ENCODE measurements around the gene DNMT3A.

DNMT3A gene

GRCh38 chr2:25257032-25257552 lies 84.6 kb downstream of the DNMT3A start:
- no peak for DNase-seq (ENCODE audit: low spot score)

- DNase-seq (ENCODE audit: low spot score), result no peak
These were observed 85.2 kb downstream of the DNMT3A start for GRCh38 chr2:25256488-25256875.

GRCh38 chr2:25255745-25256487 lies 85.8 kb downstream of the DNMT3A start:
- no peak for DNase-seq (ENCODE audit: low spot score)

- DNase-seq (ENCODE audit: low spot score), result no peak
These were observed 86.8 kb downstream of the DNMT3A start for GRCh38 chr2:25254961-25255360.

- DNase-seq (ENCODE audit: low spot score), result no peak
These were observed 88.5 kb downstream of the DNMT3A start for GRCh38 chr2:25253153-25253626.

GRCh38 chr2:25252291-25253152 lies 89.2 kb downstream of the DNMT3A start:
- DNase-seq (ENCODE audit: low spot score), result no peak

GRCh38 chr2:25251422-25252273 lies 90.1 kb downstream of the DNMT3A start:
- no peak for DNase-seq (ENCODE audit: low spot score)

- no peak for DNase-seq (ENCODE audit: low spot score)
These were observed 90.7 kb downstream of the DNMT3A start for GRCh38 chr2:25251071-25251421.

GRCh38 chr2:25250331-25251070 lies 91.2 kb downstream of the DNMT3A start:
- DNase-seq (ENCODE audit: low spot score), result no peak

- DNase-seq (ENCODE audit: low spot score), result no peak
These were observed 91.9 kb downstream of the DNMT3A start for GRCh38 chr2:25249785-25250184.

- no peak for DNase-seq (ENCODE audit: low spot score)
These were observed 93.8 kb downstream of the DNMT3A start for GRCh38 chr2:25247792-25248512.

- no peak for DNase-seq (ENCODE audit: low spot score)
These were observed 95.0 kb downstream of the DNMT3A start for GRCh38 chr2:25246558-25247290.

GRCh38 chr2:25246001-25246400 lies 95.7 kb downstream of the DNMT3A start:
- DNase-seq (ENCODE audit: low spot score), result no peak

- no peak for DNase-seq (ENCODE audit: low spot score)
These were observed 96.6 kb downstream of the DNMT3A start for GRCh38 chr2:25245141-25245540.

GRCh38 chr2:25243995-25244394 lies 97.7 kb downstream of the DNMT3A start:
- no peak for DNase-seq (ENCODE audit: low spot score)

- DNase-seq (ENCODE audit: low spot score), result no peak
These were observed 100.3 kb downstream of the DNMT3A start for GRCh38 chr2:25241452-25241851.

GRCh38 chr2:25240636-25241035 lies 101.1 kb downstream of the DNMT3A start:
- DNase-seq (ENCODE audit: low spot score), result no peak

GRCh38 chr2:25238920-25239319 lies 102.8 kb downstream of the DNMT3A start:
- DNase-seq (ENCODE audit: low spot score), result no peak

GRCh38 chr2:25237764-25238163 lies 104.0 kb downstream of the DNMT3A start:
- no peak for DNase-seq (ENCODE audit: low spot score)

GRCh38 chr2:25236736-25237135 lies 105.0 kb downstream of the DNMT3A start:
- no peak for DNase-seq (ENCODE audit: low spot score)

Data from hematopoietic multipotent progenitor cell treated with erythropoietin and hydrocortisone succinate and interleukin-3 and kit ligand, for 17 days (in vitro differentiated cells).